ENCODE results near the gene SCAF4.

SCAF4 gene

DNA sequence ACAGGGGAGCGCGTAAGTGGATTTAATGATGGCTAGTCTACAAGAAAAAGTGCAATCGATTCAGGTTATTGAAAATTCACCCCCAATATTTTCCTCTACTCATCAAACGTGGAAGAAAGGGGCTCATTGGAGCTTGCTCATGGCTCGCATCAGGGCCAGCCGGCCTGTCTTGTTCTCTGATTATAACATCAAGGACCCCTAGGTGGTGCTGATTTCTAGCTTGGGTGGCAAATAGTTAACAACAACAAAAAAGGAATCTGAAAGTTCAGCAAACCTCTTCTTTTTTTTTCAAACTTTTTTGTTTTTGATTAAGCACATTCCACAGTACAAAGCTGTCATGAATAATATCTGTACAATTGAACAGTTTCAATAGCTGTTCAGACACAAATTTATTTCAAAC lies 108.3 kb downstream of the SCAF4 start:
- TF ChIP-seq, protein P1, sequence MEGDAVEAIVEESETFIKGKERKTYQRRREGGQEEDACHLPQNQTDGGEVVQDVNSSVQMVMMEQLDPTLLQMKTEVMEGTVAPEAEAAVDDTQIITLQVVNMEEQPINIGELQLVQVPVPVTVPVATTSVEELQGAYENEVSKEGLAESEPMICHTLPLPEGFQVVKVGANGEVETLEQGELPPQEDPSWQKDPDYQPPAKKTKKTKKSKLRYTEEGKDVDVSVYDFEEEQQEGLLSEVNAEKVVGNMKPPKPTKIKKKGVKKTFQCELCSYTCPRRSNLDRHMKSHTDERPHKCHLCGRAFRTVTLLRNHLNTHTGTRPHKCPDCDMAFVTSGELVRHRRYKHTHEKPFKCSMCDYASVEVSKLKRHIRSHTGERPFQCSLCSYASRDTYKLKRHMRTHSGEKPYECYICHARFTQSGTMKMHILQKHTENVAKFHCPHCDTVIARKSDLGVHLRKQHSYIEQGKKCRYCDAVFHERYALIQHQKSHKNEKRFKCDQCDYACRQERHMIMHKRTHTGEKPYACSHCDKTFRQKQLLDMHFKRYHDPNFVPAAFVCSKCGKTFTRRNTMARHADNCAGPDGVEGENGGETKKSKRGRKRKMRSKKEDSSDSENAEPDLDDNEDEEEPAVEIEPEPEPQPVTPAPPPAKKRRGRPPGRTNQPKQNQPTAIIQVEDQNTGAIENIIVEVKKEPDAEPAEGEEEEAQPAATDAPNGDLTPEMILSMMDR (IDR thresholded peaks at IDR 0.05; ENCODE audit: insufficient read depth, low read length, poor library complexity, severe bottlenecking): peak; percentile 24
- no peak for TF ChIP-seq EZH2phosphoT487 (conservative IDR thresholded peaks at IDR 0.05; ENCODE audit: low read length)
- no peak overlapping the region for H3K9ac ChIP-seq (ENCODE audit: low read length)
- H3K27me3 ChIP-seq (ENCODE audit: low read length): no peaks in the 10 kb centered on the region
- H3K9me3 ChIP-seq (ENCODE audit: insufficient read depth, low read length): no peaks in the 10 kb centered on the region
- no peaks in the 10 kb centered on the region for H3K36me3 ChIP-seq (ENCODE audit: low read length)
- H2AFZ ChIP-seq (ENCODE audit: low read depth, low read length, severe bottlenecking): no peak overlapping the region
- H3K79me2 ChIP-seq (ENCODE audit: insufficient read depth, low read length): no peaks in the 10 kb centered on the region
- H3K4me3 ChIP-seq (ENCODE audit: insufficient read depth, low read length, poor library complexity, severe bottlenecking): no peak overlapping the region
- H3K9me2 ChIP-seq (replicated peaks; ENCODE audit: insufficient read depth, low read length): no peaks in the 10 kb centered on the region
- no peak overlapping the region for H3K4me2 ChIP-seq (ENCODE audit: low read depth, low read length, poor library complexity, severe bottlenecking)
- no peak overlapping the region for H3K27ac ChIP-seq (ENCODE audit: low read depth, low read length)
- no peaks in the 10 kb centered on the region for H3F3A ChIP-seq (ENCODE audit: insufficient read depth)
- H4K20me1 ChIP-seq (ENCODE audit: low read depth, low read length): no peaks in the 10 kb centered on the region

DNA sequence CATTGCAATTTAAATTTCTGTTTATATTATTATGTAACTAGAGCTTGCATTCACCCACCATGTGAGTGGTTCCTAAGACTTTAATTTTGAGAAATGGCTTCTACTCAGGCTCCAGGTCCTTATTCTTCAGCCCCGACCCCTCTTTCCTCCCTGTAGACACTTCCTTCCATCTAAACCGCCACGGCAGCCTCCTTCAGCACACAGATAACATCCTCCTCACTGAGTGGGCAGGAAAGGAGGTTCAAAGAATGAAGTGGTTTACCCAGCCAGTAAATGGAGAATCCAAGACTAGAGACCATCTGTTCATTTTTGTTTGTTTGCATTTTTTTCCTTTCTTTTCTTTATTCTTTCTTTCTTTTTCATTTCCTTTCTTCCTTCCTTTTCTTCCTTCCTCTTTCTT lies 109.5 kb downstream of the SCAF4 start:
- H3K27ac ChIP-seq (ENCODE audit: low read depth, low read length): no peak overlapping the region
- no peak overlapping the region for H3K9ac ChIP-seq (ENCODE audit: low read length)
- no peaks in the 10 kb centered on the region for H3K79me2 ChIP-seq (ENCODE audit: insufficient read depth, low read length)
- H3K4me3 ChIP-seq (ENCODE audit: insufficient read depth, low read length, poor library complexity, severe bottlenecking): no peak overlapping the region
- no peaks in the 10 kb centered on the region for H3K27me3 ChIP-seq (ENCODE audit: low read length)
- no peak for TF ChIP-seq EZH2phosphoT487 (conservative IDR thresholded peaks at IDR 0.05; ENCODE audit: low read length)
- TF ChIP-seq, protein P1 (IDR thresholded peaks at IDR 0.05; ENCODE audit: insufficient read depth, low read length, poor library complexity, severe bottlenecking): no peak
- H3K4me2 ChIP-seq (ENCODE audit: low read depth, low read length, poor library complexity, severe bottlenecking): no peak overlapping the region
- no peaks in the 10 kb centered on the region for H3K36me3 ChIP-seq (ENCODE audit: low read length)
- no peaks in the 10 kb centered on the region for H4K20me1 ChIP-seq (ENCODE audit: low read depth, low read length)
- H2AFZ ChIP-seq (ENCODE audit: low read depth, low read length, severe bottlenecking): no peak overlapping the region
- H3F3A ChIP-seq (ENCODE audit: insufficient read depth): no peaks in the 10 kb centered on the region
- H3K9me2 ChIP-seq (replicated peaks; ENCODE audit: insufficient read depth, low read length): no peaks in the 10 kb centered on the region
- H3K9me3 ChIP-seq (ENCODE audit: insufficient read depth, low read length): no peaks in the 10 kb centered on the region

All from SU-DHL-6 (cell line).